ENCODE results near the gene SMIM12. TPM values are rescaled to one million over a fixed set of nuclear protein-coding genes. Genes with fewer than 3 reads are reported as not detected.
A peak's percentile ranks its signal among the peaks of the same experiment; 100 is the strongest.

The SMIM12 gene
- total RNA-seq, 1 donor from 2014 or later: 45.4 TPM

- DNase-seq (ENCODE audit: low read depth, low spot score): no peak
- Mint-ChIP-seq H3K4me3 (peak overlapping the region; percentile 13), H3K36me3 (ENCODE audit: low read depth) (no peaks in the 10 kb centered on the region), H3K27ac (ENCODE audit: unreplicated experiment) (no peak overlapping the region), H3K4me1 (peaks cover 5% of the 10 kb centered on the region), H3K27me3 (ENCODE audit: low read depth) (peaks cover 64% of the 10 kb centered on the region), H3K9me3 (no peaks in the 10 kb centered on the region)
- TF ChIP-seq CTCF (conservative IDR thresholded peaks at IDR 0.05): no peak
Measured at GRCh38 chr1:34868230-34869049, 8.9 kb upstream of the SMIM12 start.

GRCh38 chr1:34867415-34867814 lies 7.9 kb upstream of the SMIM12 start:
- TF ChIP-seq CTCF (conservative IDR thresholded peaks at IDR 0.05): no peak
- peaks cover 64% of the 10 kb centered on the region for H3K27me3 Mint-ChIP-seq (ENCODE audit: low read depth)
- H3K27ac Mint-ChIP-seq (ENCODE audit: unreplicated experiment): no peak overlapping the region
- DNase-seq (ENCODE audit: low read depth, low spot score): no peak
- no peaks in the 10 kb centered on the region for H3K9me3 Mint-ChIP-seq
- peaks cover 5% of the 10 kb centered on the region for H3K4me1 Mint-ChIP-seq
- no peaks in the 10 kb centered on the region for H3K36me3 Mint-ChIP-seq (ENCODE audit: low read depth)
- peak overlapping the region; percentile 36 for H3K4me3 Mint-ChIP-seq

- peaks cover 5% of the 10 kb centered on the region for H3K4me1 Mint-ChIP-seq
- no peak for TF ChIP-seq CTCF (conservative IDR thresholded peaks at IDR 0.05)
- no peaks in the 10 kb centered on the region for H3K9me3 Mint-ChIP-seq
- DNase-seq (ENCODE audit: low read depth, low spot score): no peak
- H3K4me3 Mint-ChIP-seq: no peak overlapping the region
- no peaks in the 10 kb centered on the region for H3K36me3 Mint-ChIP-seq (ENCODE audit: low read depth)
- no peak overlapping the region for H3K27ac Mint-ChIP-seq (ENCODE audit: unreplicated experiment)
- H3K27me3 Mint-ChIP-seq (ENCODE audit: low read depth): peaks cover 61% of the 10 kb centered on the region
Measured at GRCh38 chr1:34866762-34867109, 7.2 kb upstream of the SMIM12 start.

- peak; percentile 90 for DNase-seq (ENCODE audit: low read depth, low spot score)
- H3K27me3 Mint-ChIP-seq (ENCODE audit: low read depth): peaks cover 61% of the 10 kb centered on the region
- peak overlapping the region; percentile 81 for H3K4me3 Mint-ChIP-seq
- H3K9me3 Mint-ChIP-seq: no peaks in the 10 kb centered on the region
- H3K4me1 Mint-ChIP-seq: peaks cover 5% of the 10 kb centered on the region
- no peak overlapping the region for H3K27ac Mint-ChIP-seq (ENCODE audit: unreplicated experiment)
- no peaks in the 10 kb centered on the region for H3K36me3 Mint-ChIP-seq (ENCODE audit: low read depth)
- peak; percentile 100 for TF ChIP-seq CTCF (conservative IDR thresholded peaks at IDR 0.05)
Measured at GRCh38 chr1:34865981-34866761, 6.6 kb upstream of the SMIM12 start.

- Mint-ChIP-seq H3K9me3 (no peaks in the 10 kb centered on the region), H3K4me1 (peaks cover 3% of the 10 kb centered on the region), H3K36me3 (ENCODE audit: low read depth) (no peaks in the 10 kb centered on the region), H3K4me3 (no peak overlapping the region), H3K27ac (ENCODE audit: unreplicated experiment) (no peak overlapping the region), H3K27me3 (ENCODE audit: low read depth) (peaks cover 58% of the 10 kb centered on the region)
- no peak for DNase-seq (ENCODE audit: low read depth, low spot score)
- TF ChIP-seq CTCF (conservative IDR thresholded peaks at IDR 0.05): no peak
Measured at GRCh38 chr1:34865573-34865972, 6.0 kb upstream of the SMIM12 start.

Data from neural crest cell (in vitro differentiated cells).